ENCODE data around the gene PDLIM1.

The PDLIM1 gene

GRCh38 chr10:95254629-95255028 is 36.2 kb downstream of the PDLIM1 start:
- H3K36me3 ChIP-seq (ENCODE audit: control insufficient read depth, insufficient read depth, low read length), result no peaks in the 10 kb centered on the region
- H3K9ac ChIP-seq, result no peak overlapping the region
- no peak overlapping the region for H3K27ac ChIP-seq
- peaks cover 6% of the 10 kb centered on the region for H3K4me1 ChIP-seq
- no peak overlapping the region for H3K4me2 ChIP-seq (ENCODE audit: low read length)
- no peaks in the 10 kb centered on the region for H3K27me3 ChIP-seq (ENCODE audit: control insufficient read depth, insufficient read depth, low read length)
- H3K79me2 ChIP-seq, result peaks cover 12% of the 10 kb centered on the region
- no peak overlapping the region for H3K4me3 ChIP-seq (ENCODE audit: low read depth, low read length)
- no peaks in the 10 kb centered on the region for H3K9me3 ChIP-seq (ENCODE audit: control insufficient read depth, low read length)
- no peak for TF ChIP-seq CTCF (IDR thresholded peaks at IDR 0.05)
- H2AFZ ChIP-seq, result no peak overlapping the region

- peaks cover 12% of the 10 kb centered on the region for H3K79me2 ChIP-seq
- TF ChIP-seq CTCF (IDR thresholded peaks at IDR 0.05), result no peak
- H3K27me3 ChIP-seq (ENCODE audit: control insufficient read depth, insufficient read depth, low read length), result no peaks in the 10 kb centered on the region
- H2AFZ ChIP-seq, result no peak overlapping the region
- no peak overlapping the region for H3K9ac ChIP-seq
- no peaks in the 10 kb centered on the region for H3K36me3 ChIP-seq (ENCODE audit: control insufficient read depth, insufficient read depth, low read length)
- no peak overlapping the region for H3K27ac ChIP-seq
- H3K9me3 ChIP-seq (ENCODE audit: control insufficient read depth, low read length), result no peaks in the 10 kb centered on the region
- H3K4me3 ChIP-seq (ENCODE audit: low read depth, low read length), result no peak overlapping the region
- no peak overlapping the region for H3K4me2 ChIP-seq (ENCODE audit: low read length)
- H3K4me1 ChIP-seq, result peaks cover 14% of the 10 kb centered on the region
These were observed 37.1 kb downstream of the PDLIM1 start for GRCh38 chr10:95253686-95254085.

GRCh38 chr10:95253007-95253406 is 37.8 kb downstream of the PDLIM1 start:
- Histone ChIP-seq H3K79me2 (peaks cover 12% of the 10 kb centered on the region), H3K9me3 (ENCODE audit: control insufficient read depth, low read length) (no peaks in the 10 kb centered on the region), H3K36me3 (ENCODE audit: control insufficient read depth, insufficient read depth, low read length) (no peaks in the 10 kb centered on the region), H3K27ac (no peak overlapping the region), H3K4me2 (ENCODE audit: low read length) (peak overlapping the region; percentile 18), H3K4me3 (ENCODE audit: low read depth, low read length) (no peak overlapping the region), H3K4me1 (peaks cover 16% of the 10 kb centered on the region), H3K9ac (no peak overlapping the region), H3K27me3 (ENCODE audit: control insufficient read depth, insufficient read depth, low read length) (no peaks in the 10 kb centered on the region), H2AFZ (no peak overlapping the region)
- no peak for TF ChIP-seq CTCF (IDR thresholded peaks at IDR 0.05)

- no peak overlapping the region for H2AFZ ChIP-seq
- peaks cover 8% of the 10 kb centered on the region for H3K79me2 ChIP-seq
- no peaks in the 10 kb centered on the region for H3K27me3 ChIP-seq (ENCODE audit: control insufficient read depth, insufficient read depth, low read length)
- no peaks in the 10 kb centered on the region for H3K9me3 ChIP-seq (ENCODE audit: control insufficient read depth, low read length)
- no peak overlapping the region for H3K4me2 ChIP-seq (ENCODE audit: low read length)
- peaks cover 30% of the 10 kb centered on the region for H3K4me1 ChIP-seq
- H3K27ac ChIP-seq, result no peak overlapping the region
- no peak overlapping the region for H3K9ac ChIP-seq
- H3K36me3 ChIP-seq (ENCODE audit: control insufficient read depth, insufficient read depth, low read length), result no peaks in the 10 kb centered on the region
- no peak for TF ChIP-seq CTCF (IDR thresholded peaks at IDR 0.05)
- H3K4me3 ChIP-seq (ENCODE audit: low read depth, low read length), result no peak overlapping the region
These were observed 39.9 kb downstream of the PDLIM1 start for GRCh38 chr10:95250856-95251255.

- H3K79me2 ChIP-seq, result peaks cover 7% of the 10 kb centered on the region
These were observed 41.3 kb downstream of the PDLIM1 start for GRCh38 chr10:95249467-95249866.

More at GRCh38 chr10:95249467-95249866, 41.3 kb downstream of the PDLIM1 start:
- TF ChIP-seq CTCF (IDR thresholded peaks at IDR 0.05), result no peak
- H3K27ac ChIP-seq, result peak overlapping the region; percentile 86
- H3K4me2 ChIP-seq (ENCODE audit: low read length), result no peak overlapping the region
- no peak overlapping the region for H3K9ac ChIP-seq
- peaks cover 30% of the 10 kb centered on the region for H3K4me1 ChIP-seq
- H3K27me3 ChIP-seq (ENCODE audit: control insufficient read depth, insufficient read depth, low read length), result no peaks in the 10 kb centered on the region
- H2AFZ ChIP-seq, result no peak overlapping the region
- no peaks in the 10 kb centered on the region for H3K36me3 ChIP-seq (ENCODE audit: control insufficient read depth, insufficient read depth, low read length)
- no peak overlapping the region for H3K4me3 ChIP-seq (ENCODE audit: low read depth, low read length)
- H3K9me3 ChIP-seq (ENCODE audit: control insufficient read depth, low read length), result no peaks in the 10 kb centered on the region

Data from parathyroid adenoma (tissue), 2 donors.